NCI-H2029 (cell line): ENCODE measurements around the gene FRMD1.

ENCODE experiments used
- DNase-seq: peaks from one replicate; lab custom pipeline; 2025; lab: John Stamatoyannopoulos, UW

FRMD1 gene

GRCh38 chr6:168078943-168079405, at the start of gene FRMD1:
FRMD1 (minus strand) TSS chr6:168079212; CDS start chr6:168079094, 118 bp downstream.
- DNase-seq = no peak

- DNase-seq = no peak
Observed at GRCh38 chr6:168128006-168128630, 49.1 kb upstream of the FRMD1 start.

- DNase-seq = no peak
Observed at GRCh38 chr6:168127384-168127868, 48.4 kb upstream of the FRMD1 start.

DNA sequence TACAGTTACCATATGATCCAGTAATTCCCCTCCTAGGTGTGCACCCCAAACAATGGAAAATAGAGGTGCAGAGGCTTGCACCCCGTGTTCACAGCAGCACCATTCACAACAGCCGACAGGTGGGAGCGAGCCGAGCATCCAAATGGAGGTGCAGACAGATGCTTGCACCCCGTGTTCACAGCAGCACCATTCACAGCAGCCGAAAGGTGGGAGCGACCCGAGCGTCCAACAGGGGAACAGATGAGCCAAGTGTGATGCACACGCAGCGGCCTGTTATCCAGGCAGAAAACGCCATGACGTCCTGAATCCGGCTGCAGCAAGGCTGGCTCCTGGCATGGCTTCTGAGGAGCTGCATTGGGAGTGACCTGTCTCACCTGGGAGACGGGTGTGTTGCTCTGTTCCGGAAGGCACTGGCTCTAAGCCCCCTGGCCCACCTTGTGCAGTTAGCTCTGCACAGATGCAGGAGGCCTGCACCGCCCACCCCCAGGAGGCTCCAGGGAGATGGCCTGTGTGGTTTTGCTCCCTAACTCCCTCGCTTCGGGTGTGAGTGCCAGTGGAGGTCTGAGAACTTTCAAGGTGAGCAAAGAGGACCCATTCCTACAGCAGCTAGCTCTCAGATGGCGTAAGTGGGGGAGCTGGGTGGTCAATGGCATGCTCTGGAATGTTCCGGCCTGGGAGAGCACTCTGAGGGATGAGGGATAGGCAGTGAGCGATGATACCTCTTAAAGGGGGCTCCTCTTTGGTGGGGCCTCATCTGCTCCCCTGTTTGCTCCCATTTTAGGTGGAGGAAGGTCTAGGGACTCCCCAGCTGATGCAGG, 47.8 kb upstream of the FRMD1 start:
- no peak for DNase-seq

DNA sequence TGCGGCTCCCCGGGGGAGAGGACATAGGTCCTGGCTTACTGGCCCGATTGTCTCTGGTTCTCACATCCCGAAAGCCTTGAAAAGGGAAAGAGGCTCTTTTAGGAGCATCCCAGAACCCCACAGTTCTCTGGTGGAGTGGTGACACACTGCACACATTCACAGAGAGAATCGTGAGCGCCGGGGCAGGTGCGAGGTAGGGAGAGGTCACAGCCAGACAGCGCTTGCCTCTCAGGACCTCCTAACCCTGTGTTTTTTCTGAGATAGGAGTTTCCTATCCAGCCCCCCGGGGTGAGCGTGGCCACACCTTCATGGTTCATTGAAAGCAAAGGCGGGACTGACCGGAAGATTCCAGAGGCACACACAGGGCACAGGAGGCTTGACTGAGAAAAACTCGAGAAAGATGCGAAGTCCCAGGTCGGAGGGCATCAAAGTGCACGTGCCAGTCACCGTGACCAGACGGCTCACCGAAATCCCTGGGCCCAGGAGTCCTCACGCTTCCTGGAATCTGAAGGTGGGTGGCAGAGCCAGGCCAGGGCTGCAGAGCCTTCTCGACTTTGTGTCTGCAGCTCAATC, 46.5 kb upstream of the FRMD1 start:
- no peak for DNase-seq

GRCh38 chr6:168124921-168125320, 45.9 kb upstream of the FRMD1 start:
- no peak for DNase-seq

DNA sequence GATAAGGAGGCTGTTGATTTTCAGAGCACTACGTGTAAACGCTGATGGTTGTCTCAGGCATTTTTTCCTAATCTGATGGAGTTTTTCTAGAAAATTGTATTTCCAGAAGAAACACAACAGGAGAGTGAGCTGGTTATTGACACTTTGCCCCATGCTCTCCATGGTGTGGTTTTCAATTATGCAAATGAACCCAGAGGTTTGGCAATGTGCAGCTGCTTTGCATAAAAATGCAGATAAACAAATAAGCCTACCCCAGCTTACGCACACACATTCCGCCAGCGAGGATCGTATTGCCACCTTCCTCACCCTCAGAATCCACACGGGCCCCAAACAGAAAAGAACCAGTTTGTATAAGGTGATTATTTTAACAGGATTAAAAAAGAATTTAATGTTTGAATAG, 45.1 kb upstream of the FRMD1 start:
- DNase-seq = no peak

- DNase-seq = no peak
Observed at GRCh38 chr6:168123165-168123911, 44.3 kb upstream of the FRMD1 start.

DNA sequence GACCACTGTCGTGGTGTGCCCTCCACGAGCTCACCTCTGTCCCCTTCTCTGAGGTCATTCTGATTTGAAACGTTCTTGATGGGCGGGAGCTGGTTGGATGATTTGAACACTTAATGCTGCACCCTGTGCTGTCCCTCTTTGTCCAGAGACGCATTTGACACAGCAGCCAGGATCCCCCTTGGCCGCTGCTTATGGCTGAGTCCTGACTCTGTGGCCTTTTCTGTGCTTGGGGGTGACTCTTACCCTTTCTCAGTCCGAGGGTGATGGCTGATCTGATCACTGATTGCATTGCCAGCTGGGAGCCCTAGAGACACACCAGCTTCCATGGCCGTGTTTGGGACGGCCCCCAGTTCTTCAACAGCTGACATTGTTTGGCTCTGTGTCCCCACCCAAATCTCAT, 43.5 kb upstream of the FRMD1 start:
- no peak for DNase-seq

DNA sequence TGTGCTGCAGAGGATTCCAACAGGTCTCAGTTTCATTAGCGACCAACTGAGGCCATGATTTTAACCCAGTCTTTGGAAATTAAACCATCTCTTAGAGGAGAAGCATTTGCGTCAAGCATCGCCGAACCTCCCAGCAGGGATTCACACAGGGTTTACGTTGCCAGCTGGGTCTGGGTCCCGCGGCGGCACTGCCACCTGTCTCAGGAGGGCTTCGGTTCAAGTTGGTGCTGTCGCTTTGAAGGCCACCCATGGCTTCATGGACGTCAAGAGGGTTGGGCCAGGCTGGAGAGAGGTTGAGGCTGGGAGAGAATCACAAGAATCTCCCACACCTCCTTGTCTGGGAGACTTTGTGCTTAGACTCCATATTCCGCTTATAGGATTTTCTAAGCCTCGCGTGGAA, 43.0 kb upstream of the FRMD1 start:
- DNase-seq = no peak

GRCh38 chr6:168121303-168121665, 42.3 kb upstream of the FRMD1 start:
- DNase-seq = no peak

GRCh38 chr6:168120390-168121302, 41.6 kb upstream of the FRMD1 start:
- no peak for DNase-seq

DNA sequence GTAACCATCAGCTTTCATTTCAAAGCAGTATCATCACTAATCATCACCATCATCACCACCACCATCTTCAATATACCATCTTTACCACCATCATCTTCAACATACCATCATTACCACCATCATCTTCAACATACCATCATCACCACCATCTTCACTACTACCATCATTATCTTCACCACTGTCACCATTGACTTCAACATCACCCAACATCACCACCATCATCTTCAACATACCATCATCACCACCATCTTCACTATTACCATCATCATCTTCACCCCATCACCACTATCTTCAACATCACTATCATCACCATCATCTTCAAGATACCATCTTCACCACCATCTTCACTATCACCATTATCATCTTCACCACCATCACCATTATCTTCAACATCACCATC, 40.5 kb upstream of the FRMD1 start:
- DNase-seq = no peak

- no peak for DNase-seq
Observed at GRCh38 chr6:168118935-168119334, 39.9 kb upstream of the FRMD1 start.

DNA sequence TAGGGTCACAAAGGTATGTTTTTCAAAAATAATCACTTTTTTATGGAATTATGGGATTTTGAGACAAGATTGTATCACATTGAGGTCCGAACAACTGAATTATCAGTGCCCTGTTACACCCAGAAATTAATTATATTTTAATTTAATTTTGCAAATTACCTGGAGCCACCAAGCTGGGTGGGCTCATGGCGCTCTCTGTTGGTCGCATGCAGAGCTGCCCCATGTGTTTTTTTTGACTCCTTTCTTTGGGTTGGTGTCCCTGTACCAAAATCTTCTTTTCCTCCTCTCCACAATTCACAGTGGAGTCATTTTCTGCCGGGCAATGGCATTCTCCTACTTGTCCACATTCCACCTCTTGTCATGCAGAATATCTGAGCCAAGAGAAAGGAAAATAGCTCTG, 38.9 kb upstream of the FRMD1 start:
- no peak for DNase-seq

GRCh38 chr6:168116975-168117899, 38.2 kb upstream of the FRMD1 start:
- no peak for DNase-seq

DNA sequence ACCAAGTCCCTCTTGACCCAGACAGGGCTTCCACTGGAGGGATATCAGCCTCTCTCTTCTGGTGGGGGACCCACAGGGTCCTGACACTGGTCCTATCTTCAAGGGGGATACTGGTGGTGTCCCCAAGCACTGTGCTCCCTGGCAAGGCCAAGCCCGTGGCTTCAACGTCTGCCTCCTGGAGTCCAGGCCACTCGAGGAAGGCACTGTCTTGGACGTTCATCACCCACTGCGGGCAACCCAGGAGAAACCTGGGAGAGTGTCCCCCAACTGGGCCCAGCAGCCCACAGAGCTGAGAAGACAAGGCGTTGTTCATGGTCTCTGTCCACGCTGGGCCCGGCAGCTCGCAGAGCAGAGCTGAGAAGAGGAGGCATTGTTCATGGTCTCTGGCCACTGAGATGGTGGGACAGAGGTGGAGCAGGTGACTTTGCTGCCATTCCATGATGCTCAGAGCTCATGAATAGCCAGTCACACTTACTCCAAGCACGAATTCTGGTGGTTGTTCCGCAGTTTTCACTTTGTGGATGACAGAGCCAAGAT, 37.5 kb upstream of the FRMD1 start:
- no peak for DNase-seq

GRCh38 chr6:168115748-168116437, 36.9 kb upstream of the FRMD1 start:
- no peak for DNase-seq

DNA sequence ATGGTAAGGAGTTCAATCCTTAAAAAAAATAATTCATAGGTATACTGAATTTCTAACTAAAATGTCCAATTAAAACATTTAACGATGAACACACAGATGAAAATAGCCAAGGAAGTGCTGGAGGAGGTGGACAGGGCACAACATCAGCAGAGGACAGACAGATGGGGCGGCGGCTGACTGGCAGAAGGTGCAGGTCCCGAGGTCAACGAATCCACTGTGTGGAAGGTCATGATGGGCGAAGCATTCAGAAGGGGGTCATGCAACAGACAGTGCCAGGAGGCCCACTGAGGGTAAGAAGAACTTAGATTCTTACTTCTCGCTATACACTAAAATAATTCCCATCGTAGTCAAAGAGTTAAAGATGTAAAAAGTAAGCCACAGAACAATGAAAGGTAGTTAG, 34.2 kb upstream of the FRMD1 start:
- no peak for DNase-seq
